Sciatic nerve (tissue), 2 donors: ENCODE data around the gene TFAP2E. TPM values are rescaled to one million over a fixed set of nuclear protein-coding genes. Genes with fewer than 3 reads are reported as not detected.

Experiments
- ATAC-seq: fragments of 200-7000 bp; cut with Tn5 transposase; one replicate; pipeline ENCODE4 v1.9.1; 2020; ENCODE audit warnings: mild to moderate bottlenecking, moderate library complexity
- DNase-seq: peaks from one replicate; pipeline ENCODE4 v3.0.0-alpha.2; 2020; ENCODE audit warnings: low spot score
- intact Hi-C: fragments of 100-400 bp; cut with DNase I; formaldehyde crosslinking; loops from one replicate; pipeline ENCODE4 v1.14.2; 2022
- total RNA-seq: library from RNA; stranded (reverse); fragmentation: NEBNext Ultra II Directional; extraction: Animal tissue kit (Norgen Biotek cat#: 25700); gene quantifications from one replicate; pipeline ENCODE4 v1.2.1, GENCODE V29; 2021
- donor health status: DM: no; HTN: no; CAD: no.
- donor health status: DM: no; HTN: no; CAD: no.

TFAP2E gene
- 3.4 TPM for total RNA-seq

DNA sequence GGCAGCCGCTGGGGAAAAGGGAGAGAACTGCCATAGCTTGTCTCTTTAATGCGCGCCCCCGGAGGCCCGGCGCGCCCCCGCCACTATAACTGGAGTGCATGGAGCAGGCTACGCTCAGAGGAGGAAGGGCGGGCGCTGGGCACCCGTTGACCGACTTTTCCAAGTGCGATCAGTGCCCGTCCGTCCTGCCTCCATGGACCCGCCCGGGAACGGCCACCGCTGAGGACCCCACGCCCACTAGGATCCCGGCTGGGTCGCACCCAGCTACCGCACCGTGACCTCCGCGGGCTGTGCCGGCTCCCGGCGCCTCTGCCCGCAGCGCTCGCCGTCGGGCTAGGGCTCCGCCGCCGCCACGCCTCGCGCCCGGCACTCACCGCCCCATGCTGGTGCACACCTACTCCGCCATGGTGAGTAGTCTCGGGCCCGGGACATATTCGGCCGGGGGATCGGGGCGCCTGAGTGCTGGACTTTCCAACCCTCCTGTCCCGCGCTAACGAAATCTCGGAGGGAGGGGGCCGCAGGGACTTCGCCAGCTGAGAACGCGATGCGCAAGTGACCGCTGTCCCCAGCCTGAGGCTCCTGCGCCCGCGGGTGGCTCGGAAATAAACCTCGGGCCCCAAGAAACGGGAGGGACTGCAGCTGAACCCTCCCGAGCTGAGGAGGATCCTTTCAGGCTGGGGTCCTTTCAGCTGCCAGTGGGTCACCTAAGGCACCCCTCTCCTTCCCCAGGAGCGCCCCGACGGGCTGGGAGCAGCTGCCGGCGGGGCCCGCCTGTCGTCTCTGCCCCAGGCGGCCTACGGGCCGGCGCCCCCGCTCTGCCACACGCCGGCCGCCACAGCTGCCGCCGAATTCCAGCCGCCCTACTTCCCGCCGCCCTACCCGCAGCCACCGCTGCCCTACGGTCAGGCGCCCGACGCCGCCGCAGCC lies at the start of gene TFAP2E:
Gene TFAP2E (plus strand): TSS at position 117 of the 927 bp plus-strand sequence. CDS start 264 bp downstream, at position 381.
- intact Hi-C loops: loop anchor here (10.0 kb wide), 1 partner anchor 201 kb away; no protein-coding TSS in a partner anchor
- DNase-seq (no peak), ATAC-seq (no peak)

DNA sequence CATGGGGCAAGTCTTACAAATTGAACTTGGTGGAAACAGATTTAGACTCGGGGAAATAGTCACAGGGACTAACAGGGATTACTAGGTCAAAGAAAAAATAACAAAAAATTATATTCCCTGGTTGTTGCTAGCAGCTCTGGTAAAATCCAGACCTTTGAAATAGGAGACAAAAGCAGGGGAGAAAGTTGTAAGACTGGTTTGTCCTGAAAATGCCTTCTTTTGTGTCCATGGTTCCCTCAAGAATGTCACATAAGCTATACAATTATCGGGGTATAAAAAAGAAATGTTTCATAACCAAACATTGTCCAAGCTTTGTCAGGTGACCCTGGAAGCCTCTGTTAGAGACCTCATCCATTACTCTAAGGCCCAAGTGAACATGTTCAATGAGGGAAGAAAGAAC lies 49.0 kb upstream of the TFAP2E start:
- no peak for ATAC-seq
- intact Hi-C loops: no loop called here
- no peak for DNase-seq

DNA sequence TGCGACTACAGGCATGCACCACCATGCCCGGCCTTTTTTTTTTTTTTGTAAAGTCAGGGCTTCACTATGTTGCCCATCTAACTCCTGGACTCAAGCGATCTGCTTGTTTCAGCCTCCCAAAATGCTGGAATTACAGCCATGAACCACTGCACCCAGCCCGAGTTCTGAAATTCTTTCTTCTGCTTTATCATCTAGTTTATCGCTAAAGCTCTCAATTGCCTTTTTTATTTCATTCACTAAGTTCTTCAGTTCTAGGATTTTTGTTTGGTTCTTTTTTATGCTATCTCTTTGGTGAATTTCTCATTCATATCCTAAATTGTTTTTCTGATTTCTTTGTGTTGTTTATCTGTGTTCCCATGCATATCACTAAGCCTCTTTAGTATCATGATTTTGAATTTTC lies 42.9 kb upstream of the TFAP2E start:
- intact Hi-C loops: no loop called here

DNA sequence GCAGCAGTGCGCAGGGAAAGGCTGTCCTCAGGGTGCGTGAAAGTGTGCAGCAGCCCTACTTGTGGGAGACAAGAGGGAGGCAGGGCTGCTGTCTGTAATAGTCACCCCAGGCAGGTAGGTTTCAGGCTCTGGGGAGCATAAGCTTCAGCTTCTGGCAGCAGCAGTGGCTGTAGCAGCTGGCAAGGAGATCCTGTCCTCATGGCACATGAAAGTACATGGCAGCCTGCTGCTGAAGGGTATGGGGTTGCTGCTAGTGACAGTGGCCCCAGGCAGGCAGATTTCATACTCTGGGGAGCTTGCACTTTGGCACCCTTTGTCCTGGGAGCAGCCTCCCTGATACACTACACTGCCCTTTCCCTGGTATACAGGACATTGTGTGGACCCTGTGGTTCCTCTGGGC lies 42.2 kb upstream of the TFAP2E start:
- DNase-seq: no peak
- ATAC-seq: no peak
- intact Hi-C loops: no loop called here

More for the DNA sequence above, 42.9 kb upstream of the TFAP2E start:
- DNase-seq: no peak
- ATAC-seq: no peak

DNA sequence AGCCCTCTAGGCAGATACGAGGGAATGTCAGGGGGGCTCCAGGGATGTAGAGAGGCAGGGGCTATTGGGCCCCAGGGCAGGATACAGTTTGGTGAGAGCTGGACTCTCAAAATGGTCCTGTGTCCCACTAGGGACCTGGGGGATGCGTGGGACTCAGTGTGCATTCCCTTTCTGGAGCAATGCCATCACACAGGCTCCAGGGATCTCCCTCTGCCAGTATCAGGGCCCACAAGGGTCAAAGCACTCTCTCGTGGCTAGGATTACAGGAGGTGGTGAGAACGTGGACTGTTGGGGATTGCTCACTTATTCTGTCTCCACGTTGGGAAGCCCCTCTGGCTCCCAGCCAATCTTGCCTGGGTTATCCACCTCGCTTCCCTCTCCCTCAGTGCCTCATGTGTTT lies 41.7 kb upstream of the TFAP2E start:
- ATAC-seq (no peak), DNase-seq (no peak)
- intact Hi-C loops: no loop called here

DNA sequence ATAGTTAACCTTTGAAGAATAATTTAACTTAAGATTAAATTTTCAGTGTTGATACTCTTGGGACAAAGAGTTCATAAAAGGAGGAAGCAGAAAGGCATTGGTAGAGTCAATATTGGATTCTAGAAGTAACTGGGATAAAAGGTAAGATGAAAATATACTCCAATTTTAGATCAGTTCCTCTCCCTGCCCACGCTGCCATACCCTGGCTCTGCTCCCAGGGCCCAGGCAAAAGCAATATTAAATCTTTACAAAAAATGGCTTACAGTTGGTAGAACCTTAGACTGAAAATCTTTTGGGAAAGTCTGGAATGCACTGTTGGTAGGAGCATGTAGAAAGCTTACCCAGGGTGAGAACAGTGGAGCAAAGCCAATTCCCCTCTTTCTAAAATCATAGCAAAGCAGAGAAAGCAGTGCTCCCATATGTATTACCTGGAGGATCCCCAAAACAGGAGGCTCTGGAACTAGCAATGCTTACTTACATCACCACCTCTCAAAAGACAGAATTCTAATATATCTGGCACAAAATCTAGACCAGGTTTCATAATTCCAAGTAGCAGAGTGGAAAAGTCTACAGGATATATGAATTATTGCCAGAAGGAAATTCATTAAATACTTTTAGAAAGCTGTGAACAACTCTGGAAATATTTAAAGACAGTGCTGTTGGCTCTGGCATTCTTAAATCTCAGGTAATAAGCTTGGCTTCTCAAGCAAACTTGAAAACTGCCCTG lies 40.5 kb upstream of the TFAP2E start:
- DNase-seq (no peak), ATAC-seq (no peak)
- intact Hi-C loops: no loop called here

DNA sequence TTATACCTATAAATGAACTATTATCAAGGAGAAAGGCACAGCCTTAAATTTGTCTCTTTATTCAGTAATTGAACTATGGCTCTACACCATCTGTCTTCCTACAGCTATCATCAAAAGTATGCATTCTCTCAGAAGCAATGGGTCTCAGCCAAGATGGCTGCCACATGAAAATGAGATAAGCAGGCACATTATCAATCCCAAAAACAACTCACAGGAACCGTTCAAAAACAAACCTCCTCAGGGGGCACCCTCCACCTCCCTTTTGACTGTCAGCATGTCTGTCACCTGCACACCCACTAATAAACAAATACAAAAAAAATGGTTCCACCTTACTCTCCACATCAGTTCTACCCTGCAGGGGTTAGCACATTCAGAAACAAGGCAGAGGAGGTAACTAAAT lies 39.5 kb upstream of the TFAP2E start:
- ATAC-seq: no peak
- intact Hi-C loops: no loop called here
- no peak for DNase-seq

DNA sequence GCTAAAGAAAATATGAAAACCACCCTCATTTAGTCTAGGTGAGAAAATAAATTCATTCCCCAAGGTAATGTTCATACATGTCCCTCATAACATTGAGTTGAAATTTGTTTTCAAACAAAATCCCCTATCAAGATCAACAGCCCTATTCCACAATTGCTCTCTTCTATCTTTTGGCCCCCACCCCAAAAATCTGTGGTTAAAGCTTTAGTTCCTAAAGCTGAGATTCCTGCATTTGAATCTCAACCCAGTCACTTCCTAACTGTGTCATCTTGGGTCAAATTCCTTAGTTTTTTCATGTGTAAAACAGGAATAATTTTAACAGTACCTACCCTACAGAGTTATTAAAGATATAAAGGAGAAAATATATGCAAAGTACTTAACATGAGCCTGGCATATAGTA lies 37.9 kb upstream of the TFAP2E start:
- intact Hi-C loops: no loop called here
- no peak for ATAC-seq
- no peak for DNase-seq

DNA sequence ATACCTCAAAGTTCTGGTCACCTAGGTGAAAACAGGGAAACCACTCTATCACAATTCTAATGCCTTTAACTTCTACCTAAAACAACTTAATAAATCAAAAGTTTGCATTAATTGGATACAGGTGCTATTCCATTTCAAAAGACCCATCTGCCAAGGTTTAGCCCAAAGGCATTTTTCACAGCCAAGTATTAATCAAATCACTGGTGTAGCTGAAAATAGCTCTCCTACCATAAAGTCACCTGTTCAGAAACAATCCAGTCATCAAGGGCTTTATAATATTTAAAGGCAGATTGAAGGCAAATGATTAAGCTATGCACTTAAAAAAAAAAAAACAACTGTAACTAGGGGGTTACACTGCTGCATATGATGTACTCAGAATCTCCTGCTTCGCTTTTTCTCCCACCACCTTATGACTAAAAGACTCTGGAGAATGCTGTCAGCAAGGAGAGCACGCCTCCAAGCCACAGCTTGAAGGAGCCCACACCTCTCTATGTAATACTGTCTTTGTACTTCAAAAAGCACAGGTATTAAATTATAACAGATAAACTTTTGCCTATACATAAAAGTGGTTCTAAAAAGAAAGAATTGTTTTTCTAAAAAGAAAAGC lies 36.5 kb upstream of the TFAP2E start:
- intact Hi-C loops: no loop called here
- DNase-seq (no peak), ATAC-seq (no peak)

DNA sequence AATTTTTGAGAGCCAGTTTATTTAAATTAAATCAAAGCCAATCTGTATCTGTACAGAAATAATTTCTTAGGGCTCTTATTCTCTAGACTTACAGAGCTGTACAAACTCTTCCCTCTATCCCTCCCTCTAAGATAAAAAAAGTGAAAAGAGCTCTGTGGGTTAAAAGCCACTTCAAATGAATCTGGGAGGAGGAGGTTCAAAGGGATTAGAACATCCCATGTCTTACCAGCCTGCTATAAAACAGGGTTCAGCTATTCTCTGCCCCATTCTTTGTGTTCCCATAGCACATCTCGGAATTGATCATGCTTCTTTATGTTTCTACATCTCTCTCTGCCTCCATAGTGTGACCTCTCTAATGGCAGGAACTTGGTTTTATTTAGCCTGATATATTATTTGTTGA lies 35.3 kb upstream of the TFAP2E start:
- no peak for ATAC-seq
- DNase-seq: no peak
- intact Hi-C loops: no loop called here

DNA sequence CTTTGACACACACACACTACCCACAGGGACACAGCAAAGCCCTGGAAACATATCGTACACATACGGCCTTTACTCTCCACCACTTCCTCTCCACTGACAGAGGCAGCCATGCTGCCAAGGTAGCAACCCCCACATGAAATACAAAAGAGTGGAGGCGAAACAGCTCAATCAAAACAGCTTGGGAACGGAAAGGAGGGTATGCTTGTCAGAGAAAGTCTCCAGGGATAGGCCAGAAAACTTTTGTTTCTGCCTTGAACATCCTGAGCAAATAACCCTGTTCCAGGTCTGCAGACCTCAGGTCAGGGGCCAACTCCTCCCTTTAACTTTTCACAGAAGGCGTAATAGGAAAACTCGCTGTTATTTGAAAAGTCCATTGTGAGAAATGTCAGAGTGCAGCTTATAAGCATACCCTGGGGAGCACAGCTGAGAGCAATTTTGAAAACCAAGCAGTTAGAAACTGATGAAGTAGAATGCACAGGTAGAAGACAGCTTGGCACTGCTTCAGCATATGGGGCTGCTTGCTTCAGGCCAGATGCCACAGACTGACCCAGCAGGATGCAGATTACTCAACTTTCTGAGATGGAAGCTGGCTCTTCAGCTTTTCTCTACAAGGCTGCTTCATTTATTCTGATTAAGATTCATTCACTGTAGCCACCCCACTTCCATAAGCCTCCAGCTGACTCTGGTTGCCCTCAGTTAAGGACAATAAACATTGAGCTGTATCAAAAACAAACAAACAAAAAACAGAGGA lies 33.9 kb upstream of the TFAP2E start:
- intact Hi-C loops: no loop called here
- ATAC-seq (peak; percentile 83), DNase-seq (no peak)

DNA sequence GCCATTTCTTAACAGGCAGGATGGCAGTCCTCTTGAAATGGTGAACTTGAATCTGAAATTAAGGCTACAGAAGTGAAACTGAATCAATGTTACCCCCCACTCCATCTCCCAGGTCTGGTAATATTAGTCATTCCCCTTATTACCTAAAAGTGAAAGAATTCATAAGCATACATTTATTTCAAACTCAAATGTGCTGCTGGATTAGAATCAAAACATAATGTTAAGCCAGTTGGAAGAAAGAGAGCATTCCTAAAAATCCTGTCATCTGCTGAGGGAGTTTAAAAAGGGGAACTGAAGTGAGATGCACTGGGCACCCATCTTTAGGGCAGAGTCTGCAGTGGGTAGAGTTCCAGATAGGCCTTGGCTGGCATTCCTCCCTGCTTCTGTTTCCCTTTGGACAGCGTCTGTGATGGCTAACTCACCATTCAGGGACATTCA lies 33.3 kb upstream of the TFAP2E start:
- no peak for ATAC-seq
- intact Hi-C loops: no loop called here

DNA sequence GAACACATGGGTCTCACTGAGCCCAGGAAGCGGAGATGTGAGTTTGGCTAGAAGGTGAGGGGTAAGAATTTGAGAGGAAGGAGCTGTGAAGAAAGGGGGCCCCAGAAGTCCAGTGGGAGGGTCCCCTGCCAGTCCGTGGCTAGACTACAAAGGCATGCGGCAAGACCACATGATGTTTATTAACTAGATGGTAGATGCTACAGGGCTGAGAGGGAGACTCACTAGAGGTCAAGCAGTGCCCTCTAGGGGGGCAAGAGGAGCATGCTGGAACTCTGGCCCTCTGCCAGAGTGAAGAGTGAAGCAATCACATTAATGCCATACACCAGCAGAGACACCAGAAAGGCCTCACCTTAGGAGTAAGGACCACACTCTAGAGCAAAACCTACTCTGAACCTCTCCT lies 28.1 kb upstream of the TFAP2E start:
- intact Hi-C loops: no loop called here
- ATAC-seq (peak; percentile 84), DNase-seq (no peak)

More for the DNA sequence above, 33.3 kb upstream of the TFAP2E start:
- DNase-seq: no peak

DNA sequence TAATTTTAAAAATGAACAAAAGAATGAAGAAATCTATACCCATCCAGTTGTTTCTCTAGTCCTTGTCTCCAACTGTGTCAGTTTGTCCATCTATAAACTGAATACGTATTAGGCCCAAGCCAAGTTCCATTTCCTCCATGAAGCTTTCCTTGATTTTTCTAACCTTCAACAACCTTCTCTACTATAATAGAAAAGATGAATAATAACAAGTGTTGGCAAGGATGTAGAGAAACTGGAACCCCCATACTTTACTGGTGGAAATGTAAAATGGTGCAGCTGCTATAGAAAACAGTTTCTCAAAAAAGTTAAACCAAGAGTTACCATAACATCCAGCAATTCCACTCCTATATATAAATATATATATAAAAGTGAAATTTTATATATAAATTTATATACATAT lies 26.5 kb upstream of the TFAP2E start:
- ATAC-seq (no peak), DNase-seq (no peak)
- intact Hi-C loops: no loop called here

DNA sequence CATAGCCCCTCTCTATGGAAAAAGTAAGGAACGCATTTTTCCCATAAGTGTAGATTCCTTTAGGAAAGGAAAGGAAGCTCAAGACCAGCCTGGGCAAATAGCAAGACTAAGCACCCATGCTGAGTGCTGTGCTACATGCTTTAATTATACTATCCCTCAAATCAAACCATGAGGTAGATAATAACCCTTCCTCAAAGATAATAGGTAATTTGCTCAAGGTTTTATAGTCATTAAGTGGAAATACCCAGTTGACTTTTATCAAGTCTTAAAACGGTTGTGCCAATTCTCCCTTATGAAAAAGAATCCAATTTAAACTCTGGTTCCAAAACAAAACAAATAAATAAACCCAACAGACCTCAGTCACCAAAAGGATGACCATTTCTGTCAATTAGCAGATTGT lies 19.3 kb upstream of the TFAP2E start:
- intact Hi-C loops: no loop called here
- no peak for DNase-seq
- ATAC-seq: no peak

DNA sequence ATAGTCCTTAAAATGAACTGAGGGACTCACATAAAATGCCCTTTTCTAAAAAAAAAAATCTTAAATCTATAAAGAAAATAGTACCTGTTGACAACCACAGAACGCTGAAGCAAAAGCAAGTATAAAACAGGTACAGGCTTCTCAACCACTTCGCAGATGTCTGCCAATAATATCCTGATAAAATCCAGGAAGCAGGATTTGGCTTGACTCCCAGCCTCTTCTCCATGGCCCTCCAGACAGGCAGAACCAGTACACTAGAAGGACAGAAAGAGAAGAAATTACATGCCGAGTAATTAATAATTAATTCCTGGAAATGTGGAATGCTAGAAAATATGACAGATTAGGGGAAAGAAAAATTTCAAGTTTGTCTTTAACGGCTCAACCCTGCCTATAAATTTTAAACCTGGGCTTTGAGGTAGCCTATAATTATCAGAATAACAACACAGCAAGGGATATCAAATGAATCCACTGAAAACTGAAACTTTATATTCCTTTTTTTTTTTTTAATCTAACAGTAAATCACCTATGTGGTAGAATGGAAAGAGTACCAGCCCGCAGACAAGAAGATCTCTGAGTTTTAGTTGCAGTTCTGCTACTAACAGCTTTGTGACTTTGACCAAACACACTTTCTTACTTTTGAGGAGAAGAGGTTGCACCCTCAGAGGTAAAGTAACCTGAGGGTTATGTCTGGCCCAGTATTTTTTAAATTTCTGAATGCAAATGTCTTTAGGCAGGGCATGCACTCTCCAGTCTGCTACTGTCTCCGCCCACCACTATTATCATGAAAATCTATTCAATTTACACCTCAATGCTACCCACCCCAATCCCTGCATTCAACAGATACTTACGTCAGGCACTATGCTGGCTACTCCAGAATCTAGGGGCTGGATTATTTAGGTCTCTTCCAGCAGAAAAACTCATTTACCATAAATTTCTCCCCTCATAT lies 18.6 kb upstream of the TFAP2E start:
- no peak for DNase-seq
- intact Hi-C loops: no loop called here
- ATAC-seq: no peak

DNA sequence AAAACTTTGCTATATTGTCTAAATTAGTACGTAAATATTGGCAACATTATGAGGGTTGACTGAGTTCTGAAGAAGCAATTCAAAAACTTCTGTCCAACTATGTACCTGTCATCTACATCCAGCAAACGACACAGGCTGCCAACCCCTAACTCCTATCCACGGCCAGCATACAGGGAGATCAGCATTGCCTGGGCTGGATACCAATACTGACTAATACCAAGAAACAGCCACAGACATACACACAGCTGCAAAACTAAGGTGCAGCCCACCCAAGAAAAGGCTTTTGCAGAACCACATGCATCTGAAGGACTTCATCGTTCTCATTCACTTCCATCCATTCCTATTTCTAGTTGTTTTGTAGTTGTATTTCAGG lies 17.9 kb upstream of the TFAP2E start:
- DNase-seq: no peak
- intact Hi-C loops: no loop called here
- no peak for ATAC-seq
